GM23248 (cell line): ENCODE results near the gene KRTAP17-1. TPM values are rescaled to one million over a fixed set of nuclear protein-coding genes. Genes with fewer than 3 reads are reported as not detected.

ENCODE experiments used
- DNase-seq: peaks from one replicate; pipeline ENCODE4 v3.0.0-alpha.2; 2015
- H2AFZ ChIP-seq: fragments of 200-600 bp; sonication (generic); 2 replicates; pipeline ENCODE4 v1.6.1; 2016; ENCODE audit warnings: antibody characterized with exemption
- H3F3A ChIP-seq: fragments of 200-600 bp; sonication (generic); 2 replicates; pipeline ENCODE4 v1.6.1; 2016; ENCODE audit warnings: mild to moderate bottlenecking, antibody characterized with exemption, mixed run types; ENCODE audit not compliant: insufficient read depth
- H3K27ac ChIP-seq: fragments of 200-600 bp; sonication (generic); 2 replicates; pipeline ENCODE4 v1.5.1; 2016; ENCODE audit warnings: mild to moderate bottlenecking
- H3K27me3 ChIP-seq: fragments of 200-600 bp; sonication (generic); replicated peaks from 2 replicates; pipeline ENCODE4 v1.6.1; 2016; ENCODE audit warnings: mild to moderate bottlenecking; ENCODE audit not compliant: insufficient read depth
- H3K36me3 ChIP-seq: fragments of 200-600 bp; sonication (generic); 2 replicates; pipeline ENCODE4 v1.6.1; 2016; ENCODE audit warnings: low read depth, mild to moderate bottlenecking
- H3K4me1 ChIP-seq: fragments of 200-600 bp; sonication (generic); 2 replicates; pipeline ENCODE4 v1.6.1; 2016; ENCODE audit warnings: mild to moderate bottlenecking; ENCODE audit not compliant: insufficient read depth
- H3K4me2 ChIP-seq: fragments of 200-600 bp; sonication (generic); one replicate; pipeline ENCODE4 v1.6.1; 2016; ENCODE audit warnings: mild to moderate bottlenecking; ENCODE audit not compliant: unreplicated experiment
- H3K4me3 ChIP-seq: fragments of 200-600 bp; sonication (generic); 2 replicates; pipeline ENCODE4 v1.5.1; 2016; ENCODE audit warnings: mild to moderate bottlenecking
- H3K79me2 ChIP-seq: fragments of 200-600 bp; sonication (generic); 2 replicates; pipeline ENCODE4 v1.6.1; 2016; ENCODE audit warnings: mild to moderate bottlenecking; ENCODE audit not compliant: insufficient read depth
- H3K9ac ChIP-seq: fragments of 200-600 bp; sonication (generic); 2 replicates; pipeline ENCODE4 v1.6.1; 2016; ENCODE audit warnings: mild to moderate bottlenecking
- H3K9me2 ChIP-seq: fragments of 200-600 bp; sonication (generic); 2 replicates; pipeline ENCODE4 v1.6.1; 2016; ENCODE audit warnings: mixed run types, mild to moderate bottlenecking, moderate library complexity; ENCODE audit not compliant: insufficient read depth
- H3K9me3 ChIP-seq: fragments of 200-600 bp; sonication (generic); one replicate; pipeline ENCODE4 v1.6.1; 2017; ENCODE audit warnings: low read depth
- H4K20me1 ChIP-seq: fragments of 200-600 bp; sonication (generic); 2 replicates; pipeline ENCODE4 v1.6.0; 2016; ENCODE audit not compliant: insufficient read depth
- EZH2 ChIP-seq: fragments of 200-600 bp; sonication (generic); IDR thresholded peaks from 2 replicates; pipeline ENCODE4 v1.6.1; 2018; ENCODE audit warnings: antibody characterized with exemption, mild to moderate bottlenecking; ENCODE audit not compliant: insufficient read depth, poor library complexity, severe bottlenecking
- EZH2phosphoT487 ChIP-seq: fragments of 200-600 bp; sonication (generic); IDR thresholded peaks from 2 replicates; pipeline ENCODE4 v1.6.1; 2018; ENCODE audit warnings: antibody characterized with exemption, moderate library complexity, mild to moderate bottlenecking, low read depth; ENCODE audit not compliant: insufficient read depth
- WGBS, 2 experiments: methylation state at CpG; one replicate each; pipeline ENCODE4 v1.1.6; 2015 to 2017; ENCODE audit warnings: low lambda C conversion rate in 2 of 2, low coverage in 1 of 2; ENCODE audit errors: missing lambda C conversion rate in 2 of 2; 5-methylcytosine and 5-hydroxymethylcytosine counted together
- in situ Hi-C: fragments of 300-500 bp; cut with MboI; formaldehyde crosslinking; loops from 2 replicates; pipeline ENCODE4 v1.15.0; 2020
- polyA plus RNA-seq: library from polyadenylated mRNA; unstranded; fragments of >200 nt; fragmentation: Nextera tagmentation; extraction: Ambion mirVana; gene quantifications from 2 replicates; pipeline ENCODE4 v1.2.1, GENCODE V29; 2016
- total RNA-seq: library from RNA; depleted of rRNA; stranded (reverse); fragments of >200 nt; shearing (Covaris generic); gene quantifications from 2 replicates; pipeline ENCODE4 v1.2.3, GENCODE V29; 2014

KRTAP17-1 gene
- total and polyA plus RNA-seq, 2 experiments from 2014 or later: not detected

- H2AFZ ChIP-seq: no peak overlapping the region
- WGBS, 2 experiments: 93 to 95% methylated on average over 6 of the region's 6 CpGs
- no peak overlapping the region for H3K4me3 ChIP-seq
- H3K36me3 ChIP-seq: no peaks in the 10 kb centered on the region
- no peaks in the 10 kb centered on the region for H4K20me1 ChIP-seq
- no peaks in the 10 kb centered on the region for H3K27me3 ChIP-seq
- H3K4me1 ChIP-seq: peaks cover 9% of the 10 kb centered on the region
- in situ Hi-C loops: loop anchor here (10.0 to 25.0 kb wide), 2 partner anchors 337 to 421 kb away; no protein-coding TSS in a partner anchor
- peaks cover under 1% of the 10 kb centered on the region for H3K9me3 ChIP-seq
- no peak overlapping the region for H3K4me2 ChIP-seq
- H3K9ac ChIP-seq: no peak overlapping the region
- TF ChIP-seq EZH2phosphoT487 (no peak), EZH2 (no peak)
- no peaks in the 10 kb centered on the region for H3F3A ChIP-seq
- no peaks in the 10 kb centered on the region for H3K79me2 ChIP-seq
- no peaks in the 10 kb centered on the region for H3K9me2 ChIP-seq
- no peak for DNase-seq
- no peak overlapping the region for H3K27ac ChIP-seq
Observed at GRCh38 chr17:41325611-41326010, 10.1 kb upstream of the KRTAP17-1 start.

GRCh38 chr17:41325126-41325525, 9.6 kb upstream of the KRTAP17-1 start:
- DNase-seq: no peak
- H3F3A ChIP-seq: no peaks in the 10 kb centered on the region
- no peaks in the 10 kb centered on the region for H3K36me3 ChIP-seq
- H3K27ac ChIP-seq: no peak overlapping the region
- H3K4me1 ChIP-seq: peaks cover 9% of the 10 kb centered on the region
- no peaks in the 10 kb centered on the region for H3K79me2 ChIP-seq
- 89 to 92% methylated on average over 6 to 10 of the region's 10 CpGs for WGBS, 2 experiments
- H4K20me1 ChIP-seq: no peaks in the 10 kb centered on the region
- peaks cover 3% of the 10 kb centered on the region for H3K9me3 ChIP-seq
- in situ Hi-C loops: loop anchor here (10.0 to 25.0 kb wide), 2 partner anchors 337 to 420 kb away; no protein-coding TSS in a partner anchor
- no peak overlapping the region for H3K4me2 ChIP-seq
- TF ChIP-seq EZH2: no peak
- H3K9ac ChIP-seq: no peak overlapping the region
- H3K4me3 ChIP-seq: no peak overlapping the region
- no peak overlapping the region for H2AFZ ChIP-seq
- no peaks in the 10 kb centered on the region for H3K27me3 ChIP-seq
- no peaks in the 10 kb centered on the region for H3K9me2 ChIP-seq

GRCh38 chr17:41324180-41325075, 8.9 kb upstream of the KRTAP17-1 start:
- H3K4me1 ChIP-seq: peaks cover 9% of the 10 kb centered on the region
- no peaks in the 10 kb centered on the region for H3F3A ChIP-seq
- TF ChIP-seq EZH2phosphoT487 (no peak), EZH2 (no peak)
- H3K27me3 ChIP-seq: no peaks in the 10 kb centered on the region
- peaks cover 3% of the 10 kb centered on the region for H3K9me3 ChIP-seq
- H3K4me3 ChIP-seq: no peak overlapping the region
- no peaks in the 10 kb centered on the region for H3K79me2 ChIP-seq
- H2AFZ ChIP-seq: no peak overlapping the region
- in situ Hi-C loops: loop anchor here (10.0 to 25.0 kb wide), 2 partner anchors 338 to 420 kb away; no protein-coding TSS in a partner anchor
- no peaks in the 10 kb centered on the region for H3K36me3 ChIP-seq
- no peak overlapping the region for H3K4me2 ChIP-seq
- H3K27ac ChIP-seq: no peak overlapping the region
- H4K20me1 ChIP-seq: no peaks in the 10 kb centered on the region
- no peak overlapping the region for H3K9ac ChIP-seq
- no peaks in the 10 kb centered on the region for H3K9me2 ChIP-seq
- DNase-seq: no peak
- 90 to 91% methylated on average over 15 to 16 of the region's 16 CpGs for WGBS, 2 experiments

GRCh38 chr17:41322903-41323895, 7.7 kb upstream of the KRTAP17-1 start:
- Histone ChIP-seq H3K27me3 (no peaks in the 10 kb centered on the region), H3K9ac (no peak overlapping the region), H3K4me1 (peaks cover 9% of the 10 kb centered on the region), H3K4me3 (no peak overlapping the region), H3K27ac (no peak overlapping the region), H3K9me3 (peaks cover 3% of the 10 kb centered on the region), H3K4me2 (no peak overlapping the region), H3K9me2 (no peaks in the 10 kb centered on the region), H3K79me2 (no peaks in the 10 kb centered on the region), H3F3A (no peaks in the 10 kb centered on the region), H3K36me3 (no peaks in the 10 kb centered on the region), H2AFZ (peak overlapping the region; percentile 85; the same call in 1 of the 2 replicates), H4K20me1 (no peaks in the 10 kb centered on the region)
- 96 to 99% methylated on average over 11 of the region's 11 CpGs for WGBS, 2 experiments
- in situ Hi-C loops: loop anchor here (10.0 kb wide), 1 partner anchor 418 kb away; no protein-coding TSS in a partner anchor
- TF ChIP-seq EZH2phosphoT487: no peak
- TF ChIP-seq EZH2: no peak
- DNase-seq: no peak
